Stimulated activated CD4-positive, alpha-beta T cell treated with anti-CD3 and anti-CD28 coated beads, Interleukin-12 subunit alpha, Interleukin-12 subunit beta, amount 100 ng/mL, for 4 hours (primary cell): ENCODE measurements around the gene TSPAN9.

Source experiments
- DNase-seq: peaks from one replicate; pipeline ENCODE4 v3.0.0-alpha.2; 2020

TSPAN9 gene

GRCh38 chr12:3128498-3129293 lies 51.5 kb downstream of the TSPAN9 start:
- DNase-seq: no peak

GRCh38 chr12:3129301-3130056 lies 52.3 kb downstream of the TSPAN9 start:
- DNase-seq: no peak

GRCh38 chr12:3130057-3130830 lies 53.1 kb downstream of the TSPAN9 start:
- DNase-seq: no peak

- DNase-seq: no peak
Observed at GRCh38 chr12:3131129-3131528, 54.0 kb downstream of the TSPAN9 start.

- no peak for DNase-seq
Observed at GRCh38 chr12:3132636-3133404, 55.6 kb downstream of the TSPAN9 start.

GRCh38 chr12:3133405-3133783 lies 56.2 kb downstream of the TSPAN9 start:
- DNase-seq: no peak

GRCh38 chr12:3134126-3134525 lies 56.9 kb downstream of the TSPAN9 start:
- DNase-seq: no peak

GRCh38 chr12:3134526-3135135 lies 57.5 kb downstream of the TSPAN9 start:
- no peak for DNase-seq

GRCh38 chr12:3135522-3136461 lies 58.6 kb downstream of the TSPAN9 start:
- DNase-seq: peak; percentile 13

- no peak for DNase-seq
Observed at GRCh38 chr12:3136641-3137267, 59.6 kb downstream of the TSPAN9 start.

- DNase-seq: no peak
Observed at GRCh38 chr12:3137268-3137781, 60.1 kb downstream of the TSPAN9 start.

- no peak for DNase-seq
Observed at GRCh38 chr12:3137814-3138445, 60.8 kb downstream of the TSPAN9 start.

GRCh38 chr12:3138941-3139511 lies 61.8 kb downstream of the TSPAN9 start:
- DNase-seq: no peak

- no peak for DNase-seq
Observed at GRCh38 chr12:3139760-3140159, 62.6 kb downstream of the TSPAN9 start.

- no peak for DNase-seq
Observed at GRCh38 chr12:3140284-3140683, 63.1 kb downstream of the TSPAN9 start.

- DNase-seq: no peak
Observed at GRCh38 chr12:3141339-3142321, 64.5 kb downstream of the TSPAN9 start.

- no peak for DNase-seq
Observed at GRCh38 chr12:3142386-3142785, 65.2 kb downstream of the TSPAN9 start.

GRCh38 chr12:3144495-3144894 lies 67.3 kb downstream of the TSPAN9 start:
- no peak for DNase-seq
